Measurements from ENCODE around the gene PGAP1. TPM values are rescaled to one million over a fixed set of nuclear protein-coding genes. Genes with fewer than 3 reads are reported as not detected.

Gene PGAP1
- total RNA-seq, 2 donors from 2014 or later, result 8.3 to 12.0 TPM

- H3K4me1 ChIP-seq (replicated peaks), result no peaks in the 10 kb centered on the region
- no peaks in the 10 kb centered on the region for H3K27me3 ChIP-seq (replicated peaks; ENCODE audit: insufficient read depth)
- no peak overlapping the region for H3K27ac ChIP-seq
- DNase-seq (ENCODE audit: low spot score), result no peak
- intact Hi-C loops (cut with DNase I), result no loop called here
- TF ChIP-seq POLR2AphosphoS5 (IDR thresholded peaks at IDR 0.05) (no peak), POLR2A (IDR thresholded peaks at IDR 0.05) (no peak), CTCF (IDR thresholded peaks at IDR 0.05) (no peak)
- no peak overlapping the region for H3K4me3 ChIP-seq
- H3K9me3 ChIP-seq, result no peaks in the 10 kb centered on the region
- no peaks in the 10 kb centered on the region for H3K36me3 ChIP-seq
Observed at GRCh38 chr2:196823750-196824522, 102.6 kb downstream of the PGAP1 start.

- Histone ChIP-seq H3K4me3 (no peak overlapping the region), H3K27me3 (replicated peaks; ENCODE audit: insufficient read depth) (no peaks in the 10 kb centered on the region), H3K36me3 (no peaks in the 10 kb centered on the region), H3K9me3 (no peaks in the 10 kb centered on the region), H3K4me1 (replicated peaks) (no peaks in the 10 kb centered on the region), H3K27ac (no peak overlapping the region)
- 100% methylated on average over 1 of the region's 1 CpG for WGBS
- intact Hi-C loops (cut with DNase I), result no loop called here
- DNase-seq (ENCODE audit: low spot score), result no peak
- TF ChIP-seq POLR2AphosphoS5 (IDR thresholded peaks at IDR 0.05), result no peak
- no peak for TF ChIP-seq POLR2A (IDR thresholded peaks at IDR 0.05)
- no peak for TF ChIP-seq CTCF (IDR thresholded peaks at IDR 0.05)
Observed at GRCh38 chr2:196821195-196821594, 105.3 kb downstream of the PGAP1 start.

GRCh38 chr2:196809260-196809659 is 117.2 kb downstream of the PGAP1 start, which contains the start of gene C2orf66:
Gene C2orf66 (minus strand): TSS chr2:196809355. CDS start chr2:196809336, 19 bp downstream.
- H3K9me3 ChIP-seq, result no peaks in the 10 kb centered on the region
- peaks cover 2% of the 10 kb centered on the region for H3K27me3 ChIP-seq (replicated peaks; ENCODE audit: insufficient read depth)
- intact Hi-C loops (cut with DNase I), result no loop called here
- DNase-seq (ENCODE audit: low spot score), result no peak
- no peaks in the 10 kb centered on the region for H3K4me1 ChIP-seq (replicated peaks)
- TF ChIP-seq POLR2AphosphoS5 (IDR thresholded peaks at IDR 0.05), result no peak
- no peak for TF ChIP-seq CTCF (IDR thresholded peaks at IDR 0.05)
- TF ChIP-seq POLR2A (IDR thresholded peaks at IDR 0.05), result no peak
- 85% methylated on average over 1 of the region's 1 CpG for WGBS
- H3K27ac ChIP-seq, result no peak within 1 kb of the TSS
- H3K4me3 ChIP-seq, result no peak within 1 kb of the TSS
- no peaks in the 10 kb centered on the region for H3K36me3 ChIP-seq

- Histone ChIP-seq H3K4me1 (replicated peaks) (no peaks in the 10 kb centered on the region), H3K4me3 (no peak overlapping the region), H3K27ac (no peak overlapping the region), H3K36me3 (no peaks in the 10 kb centered on the region), H3K27me3 (replicated peaks; ENCODE audit: insufficient read depth) (peaks cover 2% of the 10 kb centered on the region), H3K9me3 (no peaks in the 10 kb centered on the region)
- no peak for DNase-seq (ENCODE audit: low spot score)
- 54% methylated on average over 2 of the region's 2 CpGs for WGBS
- intact Hi-C loops (cut with DNase I), result no loop called here
- TF ChIP-seq POLR2AphosphoS5 (IDR thresholded peaks at IDR 0.05), result no peak
- TF ChIP-seq POLR2A (IDR thresholded peaks at IDR 0.05), result no peak
- no peak for TF ChIP-seq CTCF (IDR thresholded peaks at IDR 0.05)
Observed at GRCh38 chr2:196808083-196808665, 118.3 kb downstream of the PGAP1 start.

- Histone ChIP-seq H3K27ac (no peak overlapping the region), H3K27me3 (replicated peaks; ENCODE audit: insufficient read depth) (peaks cover 2% of the 10 kb centered on the region), H3K36me3 (no peaks in the 10 kb centered on the region), H3K9me3 (no peaks in the 10 kb centered on the region), H3K4me3 (no peak overlapping the region), H3K4me1 (replicated peaks) (no peaks in the 10 kb centered on the region)
- DNase-seq (ENCODE audit: low spot score), result no peak
- intact Hi-C loops (cut with DNase I), result no loop called here
- no peak for TF ChIP-seq CTCF (IDR thresholded peaks at IDR 0.05)
- TF ChIP-seq POLR2AphosphoS5 (IDR thresholded peaks at IDR 0.05), result no peak
- no peak for TF ChIP-seq POLR2A (IDR thresholded peaks at IDR 0.05)
- 70% methylated on average over 1 of the region's 1 CpG for WGBS
Observed at GRCh38 chr2:196804381-196804780, 122.1 kb downstream of the PGAP1 start.
